ENCODE measurements around the gene MICU1. TPM values are rescaled to one million over a fixed set of nuclear protein-coding genes. Genes with fewer than 3 reads are reported as not detected.

Gene MICU1
- total and polyA plus RNA-seq, 10 of the 15 experiments (the other 5 are each of a cell fraction or from before 2014, with no cell fraction given) = 18.2 to 36.4 (median 22.2) TPM

DNA sequence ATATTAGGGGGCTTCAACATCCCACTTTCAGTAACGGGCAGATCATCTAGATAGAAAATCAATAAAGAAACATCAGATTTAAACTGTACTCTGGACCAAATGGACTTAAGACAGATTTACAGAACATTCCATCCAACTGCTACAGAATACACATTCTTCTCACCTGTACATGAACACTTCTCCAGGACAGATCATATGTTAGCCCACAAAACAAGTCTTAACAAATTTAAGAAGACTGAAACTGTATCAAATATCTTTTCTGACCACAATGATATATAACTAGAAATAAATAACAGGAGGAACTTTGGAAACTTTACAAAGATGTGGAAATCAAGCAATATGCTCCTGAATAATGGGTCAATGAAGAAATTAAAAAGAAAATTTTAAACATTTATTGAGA is 86.7 kb downstream of the MICU1 start (continued):
- TF ChIP-seq CTCF (IDR thresholded peaks at IDR 0.05 in 2 of 3, conservative IDR thresholded peaks at IDR 0.05 in 1 of 3; ENCODE audit: control insufficient read depth in 2 of 3, extremely low read depth in 1 of 3, insufficient read depth in 1 of 3, low read depth in 3 of 3, low read length in 3 of 3) (no peak), SIX5 (IDR thresholded peaks at IDR 0.05; ENCODE audit: low read depth, low read length, severe bottlenecking) (no peak), CBFB (IDR thresholded peaks at IDR 0.05; ENCODE audit: low read depth) (no peak), CREM (IDR thresholded peaks at IDR 0.05; ENCODE audit: low read depth) (no peak), YY1 (IDR thresholded peaks at IDR 0.05; ENCODE audit: low read depth, low read length) (no peak), USF1 (IDR thresholded peaks at IDR 0.05; ENCODE audit: borderline replicate concordance, extremely low read length, insufficient read depth, low read depth, low read length) (no peak), MLLT1 (IDR thresholded peaks at IDR 0.05) (no peak), RAD51 (IDR thresholded peaks at IDR 0.05) (no peak), RAD21 (IDR thresholded peaks at IDR 0.05; ENCODE audit: insufficient read depth, low read depth, low read length) (no peak)

All from GM12878 (cell line).